Measurements from ENCODE around the gene ZMYM2.

DNA sequence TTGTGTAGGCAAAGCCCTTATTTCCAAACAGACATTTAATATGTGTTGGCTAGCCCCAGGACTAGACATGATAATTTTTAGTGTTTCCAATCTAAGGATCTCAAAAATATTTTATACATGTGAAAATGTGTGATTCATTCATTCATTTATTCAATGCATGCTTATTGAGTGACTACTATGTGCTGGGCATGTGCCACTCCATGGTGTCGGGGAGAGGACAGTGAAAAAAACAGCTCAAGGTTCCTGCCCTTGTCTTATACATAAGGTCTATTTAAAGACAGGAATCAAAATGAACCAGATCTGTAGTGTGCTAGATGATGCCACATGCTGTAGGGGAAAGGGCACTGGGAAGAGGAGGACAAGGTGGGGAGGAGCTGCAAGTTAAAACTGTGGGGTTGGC is 165.8 kb downstream of the ZMYM2 start:
- no peak for TF ChIP-seq ETV6 (CRISPR knock-in tag; IDR thresholded peaks at IDR 0.05)
- TF ChIP-seq, protein P1, sequence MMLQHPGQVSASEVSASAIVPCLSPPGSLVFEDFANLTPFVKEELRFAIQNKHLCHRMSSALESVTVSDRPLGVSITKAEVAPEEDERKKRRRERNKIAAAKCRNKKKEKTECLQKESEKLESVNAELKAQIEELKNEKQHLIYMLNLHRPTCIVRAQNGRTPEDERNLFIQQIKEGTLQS (CRISPR knock-in tag; conservative IDR thresholded peaks at IDR 0.05) = no peak
- TF ChIP-seq CTCF (IDR thresholded peaks at IDR 0.05) = no peak
- no peak for TF ChIP-seq CREM (CRISPR knock-in tag; IDR thresholded peaks at IDR 0.05)
- no peak for TF ChIP-seq FOXP1 (CRISPR knock-in tag; IDR thresholded peaks at IDR 0.05; ENCODE audit: borderline replicate concordance)
- TF ChIP-seq JUN (CRISPR knock-in tag; IDR thresholded peaks at IDR 0.05) = no peak
- no peak for TF ChIP-seq AR (CRISPR knock-in tag; IDR thresholded peaks at IDR 0.05)
- TF ChIP-seq CBFB (CRISPR knock-in tag; IDR thresholded peaks at IDR 0.05; ENCODE audit: low read depth) = no peak
- TF ChIP-seq, protein P2, sequence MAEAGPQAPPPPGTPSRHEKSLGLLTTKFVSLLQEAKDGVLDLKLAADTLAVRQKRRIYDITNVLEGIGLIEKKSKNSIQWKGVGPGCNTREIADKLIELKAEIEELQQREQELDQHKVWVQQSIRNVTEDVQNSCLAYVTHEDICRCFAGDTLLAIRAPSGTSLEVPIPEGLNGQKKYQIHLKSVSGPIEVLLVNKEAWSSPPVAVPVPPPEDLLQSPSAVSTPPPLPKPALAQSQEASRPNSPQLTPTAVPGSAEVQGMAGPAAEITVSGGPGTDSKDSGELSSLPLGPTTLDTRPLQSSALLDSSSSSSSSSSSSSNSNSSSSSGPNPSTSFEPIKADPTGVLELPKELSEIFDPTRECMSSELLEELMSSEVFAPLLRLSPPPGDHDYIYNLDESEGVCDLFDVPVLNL (CRISPR knock-in tag; IDR thresholded peaks at IDR 0.05; ENCODE audit: borderline replicate concordance, low read depth) = no peak
- no peak for TF ChIP-seq NR1H2 (CRISPR knock-in tag; IDR thresholded peaks at IDR 0.05)
- TF ChIP-seq, protein P3, sequence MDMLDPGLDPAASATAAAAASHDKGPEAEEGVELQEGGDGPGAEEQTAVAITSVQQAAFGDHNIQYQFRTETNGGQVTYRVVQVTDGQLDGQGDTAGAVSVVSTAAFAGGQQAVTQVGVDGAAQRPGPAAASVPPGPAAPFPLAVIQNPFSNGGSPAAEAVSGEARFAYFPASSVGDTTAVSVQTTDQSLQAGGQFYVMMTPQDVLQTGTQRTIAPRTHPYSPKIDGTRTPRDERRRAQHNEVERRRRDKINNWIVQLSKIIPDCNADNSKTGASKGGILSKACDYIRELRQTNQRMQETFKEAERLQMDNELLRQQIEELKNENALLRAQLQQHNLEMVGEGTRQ (CRISPR knock-in tag; IDR thresholded peaks at IDR 0.05) = no peak
- TF ChIP-seq, protein P4, sequence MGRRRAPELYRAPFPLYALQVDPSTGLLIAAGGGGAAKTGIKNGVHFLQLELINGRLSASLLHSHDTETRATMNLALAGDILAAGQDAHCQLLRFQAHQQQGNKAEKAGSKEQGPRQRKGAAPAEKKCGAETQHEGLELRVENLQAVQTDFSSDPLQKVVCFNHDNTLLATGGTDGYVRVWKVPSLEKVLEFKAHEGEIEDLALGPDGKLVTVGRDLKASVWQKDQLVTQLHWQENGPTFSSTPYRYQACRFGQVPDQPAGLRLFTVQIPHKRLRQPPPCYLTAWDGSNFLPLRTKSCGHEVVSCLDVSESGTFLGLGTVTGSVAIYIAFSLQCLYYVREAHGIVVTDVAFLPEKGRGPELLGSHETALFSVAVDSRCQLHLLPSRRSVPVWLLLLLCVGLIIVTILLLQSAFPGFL (CRISPR knock-in tag; IDR thresholded peaks at IDR 0.05; ENCODE audit: borderline replicate concordance) = no peak
- TF ChIP-seq ZNF317 (CRISPR knock-in tag; IDR thresholded peaks at IDR 0.05; ENCODE audit: borderline replicate concordance, low read depth) = no peak
- TF ChIP-seq GABPB1 (CRISPR knock-in tag; IDR thresholded peaks at IDR 0.05) = no peak
